Tongue (tissue), 2 donors: ENCODE data around the gene SEC14L1. TPM values are rescaled to one million over a fixed set of nuclear protein-coding genes. Genes with fewer than 3 reads are reported as not detected.
A peak's percentile ranks its signal among the peaks of the same experiment; 100 is the strongest.

ENCODE experiments used
- DNase-seq: peaks from one replicate; pipeline ENCODE4 v3.0.0-alpha.2; 2015
- total RNA-seq: library from RNA; depleted of rRNA; stranded (reverse); fragments of >200 nt; gene quantifications from one replicate; pipeline ENCODE4 v1.2.3, GENCODE V29; 2014

SEC14L1 gene
- total RNA-seq, 1 donor from 2014 or later: 66.8 TPM

GRCh38 chr17:77163001-77163400 lies 22.2 kb downstream of the SEC14L1 start:
- peak; percentile 85 for DNase-seq

GRCh38 chr17:77163511-77164280 lies 22.9 kb downstream of the SEC14L1 start:
- no peak for DNase-seq

DNA sequence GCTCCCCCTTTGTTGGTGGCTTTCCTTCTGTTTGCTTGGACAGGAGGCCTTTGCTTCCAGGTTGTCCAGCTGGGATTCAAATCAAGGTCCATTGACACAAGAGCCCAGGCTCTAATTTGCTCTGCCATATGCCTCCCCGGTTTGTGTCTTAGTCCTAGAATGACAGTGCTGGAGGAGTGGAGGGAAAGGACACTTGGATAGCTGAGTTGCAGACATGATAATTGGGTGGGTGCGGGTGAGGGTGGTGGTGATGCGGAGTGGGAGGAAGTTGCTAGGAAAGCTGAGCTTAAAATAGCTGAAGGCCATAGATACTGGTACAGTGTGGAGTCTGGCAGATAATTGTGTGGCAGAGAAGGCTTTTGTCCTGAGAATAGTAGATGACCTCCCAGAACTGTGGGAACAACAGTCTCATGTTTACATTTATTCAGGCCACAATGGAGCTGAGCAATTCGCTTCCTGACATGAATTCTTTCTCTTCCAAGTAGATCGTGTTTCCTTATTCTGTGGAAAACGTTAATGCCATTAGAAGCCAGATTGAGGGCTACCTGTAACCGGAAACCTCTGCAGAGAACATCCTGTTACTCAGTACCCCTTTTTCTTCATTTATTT lies 23.8 kb downstream of the SEC14L1 start:
- DNase-seq: no peak

DNA sequence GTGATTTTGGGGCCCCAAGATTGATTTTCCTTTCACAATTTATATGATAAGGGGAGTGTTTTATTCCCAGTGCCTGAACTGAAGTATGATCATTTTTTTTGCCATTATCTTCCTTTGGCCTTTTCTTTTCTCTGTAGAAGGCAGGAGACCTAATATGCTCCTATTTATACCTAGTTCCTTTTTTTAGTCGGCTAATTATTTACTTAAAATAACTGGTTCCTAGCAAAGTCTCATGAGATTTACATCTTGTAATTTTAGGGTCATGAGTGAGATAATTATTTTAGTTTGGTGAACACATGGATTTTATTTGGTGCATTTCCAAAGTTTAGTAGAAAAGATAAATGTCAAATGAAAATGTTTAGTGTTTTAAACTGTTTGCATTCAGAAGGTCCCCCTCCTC lies 24.8 kb downstream of the SEC14L1 start:
- no peak for DNase-seq

- DNase-seq: no peak
Observed at GRCh38 chr17:77167472-77168306, 26.9 kb downstream of the SEC14L1 start.

GRCh38 chr17:77173104-77173503 lies 32.3 kb downstream of the SEC14L1 start:
- no peak for DNase-seq

GRCh38 chr17:77174928-77175661 lies 34.3 kb downstream of the SEC14L1 start:
- DNase-seq: no peak

DNA sequence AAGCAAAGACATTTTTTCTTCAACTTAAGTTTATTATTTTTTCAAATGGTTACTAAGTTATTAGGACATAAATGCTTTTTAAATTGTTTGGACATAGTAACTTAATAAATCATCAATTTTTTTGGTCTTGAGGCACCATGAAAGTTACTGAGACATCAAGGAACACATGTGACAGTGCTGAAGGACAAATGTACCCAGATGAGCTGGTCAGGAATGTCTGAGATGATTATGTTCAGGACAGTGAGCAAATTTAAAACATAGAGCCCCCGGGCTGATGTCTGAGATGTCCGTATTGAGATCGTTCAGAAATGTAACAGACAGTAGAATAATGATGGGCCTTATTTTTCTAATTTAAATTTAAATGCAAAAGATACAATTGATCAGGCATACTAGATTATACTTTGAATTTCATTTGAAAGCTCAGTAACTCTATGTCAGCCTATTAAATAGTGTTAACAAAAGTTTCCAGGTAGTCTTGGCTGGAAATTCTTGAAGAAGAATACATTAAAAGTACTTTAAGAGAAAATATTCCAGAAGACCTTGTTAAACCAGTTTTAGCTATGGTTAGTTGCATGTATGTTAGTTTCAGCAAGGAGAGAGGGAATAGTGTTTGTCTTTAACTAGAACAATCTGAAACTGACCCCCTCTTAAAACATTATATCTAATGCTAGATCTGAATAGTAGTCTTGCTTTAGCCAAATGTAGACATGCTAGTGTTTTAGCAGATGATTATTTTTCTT lies 36.4 kb downstream of the SEC14L1 start:
- DNase-seq: no peak

DNA sequence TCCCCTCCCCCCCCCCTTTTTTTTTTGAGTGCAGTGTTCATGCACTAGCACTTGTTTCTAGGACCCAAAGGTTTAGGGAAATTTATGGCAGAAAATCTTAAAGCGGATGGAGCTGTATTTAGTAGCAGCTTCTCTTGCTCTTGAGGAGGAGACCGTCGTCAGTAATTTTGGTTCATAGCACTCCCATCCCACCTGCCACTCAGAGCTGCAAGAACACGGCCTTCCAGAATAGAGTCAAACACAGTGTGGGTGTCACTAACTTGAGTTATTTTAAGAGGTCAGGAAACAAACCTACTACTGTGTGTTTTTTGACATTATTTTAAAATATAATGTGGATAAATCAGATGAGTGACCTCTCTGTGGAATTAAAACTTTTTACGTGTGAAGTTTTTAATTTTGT lies 37.3 kb downstream of the SEC14L1 start:
- DNase-seq: peak; percentile 33

GRCh38 chr17:77178563-77178962 lies 37.8 kb downstream of the SEC14L1 start:
- DNase-seq: no peak

DNA sequence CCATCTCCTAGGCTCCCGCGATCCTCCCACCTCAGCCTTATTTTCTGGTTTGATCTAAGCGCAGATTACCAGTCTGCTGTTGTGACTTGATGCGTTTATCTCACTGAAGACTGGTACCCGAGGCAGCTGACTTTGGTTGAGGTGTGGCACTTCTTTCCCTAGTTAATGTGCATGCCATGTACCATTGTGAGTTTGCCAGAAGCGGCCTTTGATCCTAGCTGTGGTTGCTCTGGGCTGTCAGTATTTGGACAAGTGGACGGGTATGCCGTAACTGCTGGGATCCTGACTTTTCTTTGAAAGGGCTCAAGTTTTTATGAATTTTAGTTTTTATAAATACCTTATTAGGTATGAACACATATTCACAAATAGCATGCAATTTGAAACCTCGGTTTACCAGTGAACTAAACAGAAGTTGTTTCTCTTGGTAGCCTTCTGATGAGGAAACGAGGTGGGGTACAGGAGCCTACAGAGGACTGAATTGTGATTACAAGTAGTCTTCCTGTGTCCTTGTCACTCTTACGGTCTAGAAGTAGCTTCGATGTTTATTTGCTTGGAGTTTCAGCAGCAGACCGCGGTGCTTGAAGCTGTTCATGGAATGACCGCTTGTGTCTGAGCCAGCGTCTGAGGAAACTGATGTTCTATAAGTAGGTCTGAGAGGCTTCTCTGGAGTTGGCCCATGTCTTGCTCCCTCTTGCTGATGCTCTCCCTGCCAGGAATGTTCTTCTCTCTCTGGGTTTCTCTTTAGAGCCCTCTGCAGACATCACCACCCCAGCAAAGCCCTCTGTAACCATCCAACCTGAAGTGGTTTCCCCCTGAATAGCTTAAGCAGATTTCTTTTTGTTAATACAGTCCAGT lies 40.0 kb downstream of the SEC14L1 start:
- DNase-seq: no peak

DNA sequence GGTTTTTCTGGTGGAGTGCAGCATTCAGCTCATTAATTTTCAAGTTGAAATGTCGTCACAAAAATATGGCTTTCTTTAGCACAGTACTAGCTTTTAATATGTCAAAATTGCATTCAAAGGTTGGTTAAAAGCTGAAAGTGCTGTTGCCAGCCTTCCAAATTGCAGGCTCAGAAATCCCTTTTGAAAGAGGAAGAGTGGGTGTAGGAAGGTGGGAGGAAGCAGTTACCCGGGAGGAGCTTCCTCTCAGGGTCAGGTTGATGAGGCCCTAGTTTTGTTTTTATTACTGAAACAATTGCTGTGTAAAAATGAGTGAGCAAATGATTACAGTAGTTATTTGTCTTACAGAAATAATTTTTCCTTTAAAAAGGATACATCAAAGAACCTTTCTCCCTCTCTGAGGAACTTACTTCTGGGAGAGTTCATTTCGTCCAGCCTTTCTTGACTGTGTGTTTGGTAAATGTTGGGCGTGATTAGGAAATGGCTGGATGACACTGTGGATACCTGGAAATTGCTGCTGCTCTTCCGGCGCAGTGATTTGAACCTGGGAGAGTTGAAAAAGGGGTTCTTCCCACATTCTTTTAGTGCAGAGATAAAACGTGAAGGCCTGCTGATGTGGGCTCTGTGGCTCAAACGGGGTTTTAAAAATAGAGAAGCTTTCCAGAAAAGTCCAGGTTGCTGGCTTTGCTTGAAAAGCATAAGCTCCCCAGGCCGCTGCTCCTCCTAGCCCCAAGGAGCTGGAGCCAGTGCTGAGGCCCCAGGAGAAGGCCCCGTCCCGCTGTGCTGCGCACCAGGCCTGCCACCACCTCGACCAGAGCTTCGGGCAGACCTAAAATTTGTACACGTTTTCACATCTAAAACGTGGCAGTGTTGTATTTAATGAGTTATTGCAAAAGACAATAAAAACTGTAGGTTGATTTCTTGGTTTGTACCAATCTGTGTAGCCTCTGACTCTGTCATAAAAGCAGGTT lies 41.7 kb downstream of the SEC14L1 start:
- no peak for DNase-seq

DNA sequence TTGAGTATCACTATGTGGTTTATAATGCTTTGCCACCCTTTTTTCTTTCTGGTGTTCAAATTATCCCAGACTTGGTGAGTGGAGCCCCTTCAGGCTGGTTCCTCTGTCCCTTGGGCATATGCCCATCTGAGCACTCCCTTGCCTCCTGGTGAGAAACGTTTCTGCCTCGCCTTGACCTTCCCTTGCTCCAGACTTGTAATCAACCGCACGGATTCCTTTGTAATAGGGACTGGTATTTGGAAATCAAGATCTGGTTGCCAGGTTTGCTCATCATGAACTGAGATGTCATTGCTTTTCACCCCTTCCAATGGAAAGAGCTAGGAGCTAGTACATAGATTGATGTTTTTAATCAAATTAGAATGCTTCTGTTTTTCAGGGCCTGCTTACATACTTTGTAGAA lies 43.7 kb downstream of the SEC14L1 start:
- no peak for DNase-seq

DNA sequence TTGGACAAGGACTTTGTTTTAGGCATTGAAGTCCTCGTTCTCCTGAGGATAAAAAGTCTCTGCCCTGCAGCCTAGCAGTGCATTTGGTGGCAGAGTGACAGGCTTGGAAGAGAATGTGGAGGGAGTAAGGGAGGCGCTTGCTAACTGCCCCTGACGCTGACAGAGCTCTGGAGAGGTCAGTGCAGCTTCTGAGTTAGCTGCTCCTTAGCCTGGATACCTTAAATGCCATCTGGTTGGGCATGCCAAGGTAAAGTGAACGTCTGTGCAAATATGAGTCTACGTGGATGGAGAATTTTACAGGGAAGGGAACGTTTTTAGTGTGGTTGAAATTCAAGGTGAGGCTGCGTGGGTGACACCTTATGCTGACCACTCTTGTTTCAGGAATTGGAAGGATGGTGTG lies 44.4 kb downstream of the SEC14L1 start:
- no peak for DNase-seq

- DNase-seq: no peak
Observed at GRCh38 chr17:77186141-77186604, 45.4 kb downstream of the SEC14L1 start.

DNA sequence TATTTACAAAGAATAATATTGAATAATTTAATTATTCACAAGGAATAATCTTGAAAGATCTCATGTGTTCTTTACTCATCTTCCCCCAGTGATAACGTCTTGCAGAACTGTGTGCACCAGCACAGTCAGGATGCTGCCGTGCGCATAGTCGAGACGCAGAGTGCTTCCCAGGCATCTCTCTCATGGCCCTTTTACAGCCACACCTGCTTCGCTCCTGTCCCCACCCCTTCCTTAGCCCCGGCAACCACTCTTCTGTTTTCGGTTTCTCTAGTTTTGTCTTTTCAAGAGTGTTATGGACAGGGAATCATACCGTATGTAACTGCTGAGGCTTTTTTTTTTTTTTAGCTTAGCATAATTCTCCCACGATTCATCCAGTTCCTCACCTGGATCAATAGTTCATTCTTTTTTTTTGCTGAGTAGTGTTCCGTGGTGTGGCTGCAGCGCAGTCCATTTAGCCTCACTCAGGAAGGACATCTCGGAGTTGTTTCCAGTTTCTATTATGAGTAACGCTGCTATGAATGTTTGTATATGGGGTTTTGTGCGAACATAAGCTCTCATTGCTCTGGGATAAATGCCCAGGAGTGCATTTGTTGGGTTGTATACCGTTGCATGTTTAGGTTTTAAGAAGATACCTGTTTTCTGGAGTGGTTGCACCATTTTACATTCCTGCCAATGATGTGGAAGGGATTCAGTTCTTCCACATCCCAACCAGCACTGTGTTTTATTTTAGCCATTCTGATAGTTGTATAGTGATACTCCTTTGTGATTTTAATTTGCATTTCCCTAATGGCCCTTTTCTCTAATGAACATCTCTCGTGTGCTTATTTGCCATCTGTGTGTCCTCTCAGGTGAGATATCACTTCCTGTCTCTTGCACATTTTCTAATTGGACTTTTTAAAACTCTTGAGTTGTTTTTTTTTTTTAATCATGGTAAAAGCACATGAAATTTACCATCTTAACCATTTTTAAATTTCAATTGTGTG lies 47.6 kb downstream of the SEC14L1 start:
- DNase-seq: no peak

DNA sequence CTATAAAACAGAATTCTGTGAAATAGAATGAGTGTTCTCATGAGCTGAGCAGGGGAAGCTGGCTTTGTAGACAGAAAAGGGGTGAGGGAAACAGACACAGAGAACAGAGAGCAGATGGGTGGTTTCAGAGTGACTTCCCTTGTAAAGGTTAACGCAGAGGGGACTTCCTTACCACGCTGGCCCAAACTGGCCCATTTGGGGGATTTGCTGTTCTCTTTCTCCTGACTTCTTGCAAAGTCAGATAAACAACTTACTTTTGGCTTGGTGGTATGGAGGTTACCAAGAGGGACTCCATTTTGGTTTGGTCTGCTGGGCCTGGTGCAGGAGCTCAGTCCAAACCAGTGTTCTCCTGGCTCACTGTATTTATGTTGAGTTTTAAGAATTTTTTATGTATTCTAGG lies 48.4 kb downstream of the SEC14L1 start:
- no peak for DNase-seq

DNA sequence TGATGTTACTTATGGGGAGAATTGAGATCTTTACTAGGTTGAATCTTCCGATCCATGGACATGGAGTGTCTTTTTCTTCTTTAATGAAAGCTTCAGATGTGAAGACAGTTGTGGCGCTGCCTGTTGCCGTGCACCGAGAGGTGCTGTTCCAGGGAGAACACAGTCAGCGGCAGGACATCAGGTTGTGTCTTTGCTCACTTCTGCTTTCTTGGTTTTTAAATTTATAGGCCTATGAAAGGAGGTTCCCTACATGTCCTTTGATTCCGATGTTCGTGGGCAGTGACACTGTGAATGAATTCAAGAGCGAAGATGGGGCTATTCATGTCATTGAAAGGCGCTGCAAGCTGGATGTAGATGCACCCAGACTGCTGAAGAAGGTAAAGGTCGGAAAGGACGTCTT lies 49.8 kb downstream of the SEC14L1 start:
- DNase-seq: no peak
